Suprapubic skin (tissue), 3 donors: Measurements from ENCODE around the gene FXYD5.

Source experiments
- CTCF ChIP-seq, 2 donors: fragments of 200-600 bp in 1 of 2; fragments of 450-650 bp in 1 of 2; sonication (generic) in 1 of 2; IDR thresholded peaks; one replicate each; pipeline ENCODE4 v1.5.1; 2016 to 2019; ENCODE audit warnings: antibody characterized with exemption in 2 of 2, mild to moderate bottlenecking in 1 of 2, moderate library complexity in 1 of 2
- POLR2A ChIP-seq, 2 donors: fragments of 450-650 bp; IDR thresholded peaks; one replicate each; pipeline ENCODE4 v1.6.1; 2017; ENCODE audit warnings: antibody characterized with exemption in 2 of 2, mild to moderate bottlenecking in 2 of 2, moderate library complexity in 2 of 2

DNA sequence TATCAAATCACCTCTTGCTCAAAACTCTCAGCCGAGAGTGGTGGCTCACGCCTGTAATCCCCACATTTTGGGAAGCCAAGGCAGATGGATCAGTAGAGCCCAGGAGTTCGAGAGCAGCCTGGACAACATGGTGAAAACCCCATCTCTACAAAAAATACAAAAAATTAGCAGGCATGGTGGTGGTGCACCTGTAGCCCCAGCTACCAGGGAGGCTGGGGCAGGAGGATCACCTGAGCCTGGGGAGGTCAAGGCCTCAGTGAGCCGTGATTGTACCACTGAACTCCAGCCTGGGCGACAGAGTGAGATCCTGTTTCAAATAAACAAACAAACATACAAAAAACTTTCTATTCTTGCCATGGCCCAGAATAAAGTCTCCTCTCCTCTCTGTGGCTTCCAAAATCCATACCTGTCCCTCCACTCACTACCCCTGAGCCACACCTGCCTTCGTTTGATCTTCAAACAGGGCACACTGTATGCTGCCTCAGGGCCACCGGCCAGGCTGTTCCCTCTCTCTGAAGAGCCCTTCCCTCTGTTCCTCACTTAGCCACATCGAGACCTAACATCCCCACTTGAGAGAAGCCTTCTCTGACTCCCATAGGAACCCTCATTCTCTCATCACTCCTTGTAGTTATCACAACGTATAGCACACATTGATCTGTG, 26.0 kb upstream of the FXYD5 start:
- TF ChIP-seq CTCF (IDR thresholded peaks at IDR 0.05) (no peak), POLR2A (IDR thresholded peaks at IDR 0.05) (no peak)
